Astrocyte of the cerebellum (primary cell): Measurements from ENCODE around the gene HNRNPA0.

Experiments used
- DNase-seq: peaks from one replicate; pipeline ENCODE4 v3.0.0-alpha.2; 2011; ENCODE audit warnings: low read depth
- H3K4me3 ChIP-seq: 2 replicates; pipeline ENCODE4 v1.5.1; 2011; ENCODE audit warnings: mild to moderate bottlenecking, low read depth, low read length, moderate library complexity
- in situ Hi-C: cut with HindIII; loops from 2 replicates; pipeline ENCODE4 v1.10.0; 2017; ENCODE audit warnings: low sequenced_read_pairs
- TF ChIP-seq, protein P1 (sequence below): IDR thresholded peaks from 2 replicates; pipeline ENCODE4 v1.5.1; 2012; ENCODE audit warnings: low read length, low read depth, moderate library complexity, mild to moderate bottlenecking; ENCODE audit errors: missing control alignments

Gene HNRNPA0

DNA sequence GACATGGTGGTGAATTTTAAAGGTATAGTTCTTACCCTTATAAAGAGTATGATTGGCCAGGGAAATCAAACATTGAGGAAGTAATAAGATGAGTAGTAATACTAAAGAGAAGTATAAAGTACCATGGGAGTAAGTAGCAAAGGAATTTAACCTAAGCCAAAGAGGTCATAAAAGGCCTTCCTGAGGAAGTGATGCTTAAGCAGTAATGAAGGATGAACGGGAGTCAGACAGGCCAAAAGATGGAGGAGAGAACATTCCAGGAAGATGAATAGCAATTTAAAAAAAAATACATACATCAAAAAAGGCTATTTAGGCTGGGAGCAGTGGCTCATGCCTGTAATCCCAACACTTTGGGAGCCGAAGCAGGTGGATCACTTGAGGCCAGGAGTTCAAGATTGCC lies 47.3 kb downstream of the HNRNPA0 start:
- in situ Hi-C loops: no loop called here
- DNase-seq: no peak
- TF ChIP-seq, protein P1, sequence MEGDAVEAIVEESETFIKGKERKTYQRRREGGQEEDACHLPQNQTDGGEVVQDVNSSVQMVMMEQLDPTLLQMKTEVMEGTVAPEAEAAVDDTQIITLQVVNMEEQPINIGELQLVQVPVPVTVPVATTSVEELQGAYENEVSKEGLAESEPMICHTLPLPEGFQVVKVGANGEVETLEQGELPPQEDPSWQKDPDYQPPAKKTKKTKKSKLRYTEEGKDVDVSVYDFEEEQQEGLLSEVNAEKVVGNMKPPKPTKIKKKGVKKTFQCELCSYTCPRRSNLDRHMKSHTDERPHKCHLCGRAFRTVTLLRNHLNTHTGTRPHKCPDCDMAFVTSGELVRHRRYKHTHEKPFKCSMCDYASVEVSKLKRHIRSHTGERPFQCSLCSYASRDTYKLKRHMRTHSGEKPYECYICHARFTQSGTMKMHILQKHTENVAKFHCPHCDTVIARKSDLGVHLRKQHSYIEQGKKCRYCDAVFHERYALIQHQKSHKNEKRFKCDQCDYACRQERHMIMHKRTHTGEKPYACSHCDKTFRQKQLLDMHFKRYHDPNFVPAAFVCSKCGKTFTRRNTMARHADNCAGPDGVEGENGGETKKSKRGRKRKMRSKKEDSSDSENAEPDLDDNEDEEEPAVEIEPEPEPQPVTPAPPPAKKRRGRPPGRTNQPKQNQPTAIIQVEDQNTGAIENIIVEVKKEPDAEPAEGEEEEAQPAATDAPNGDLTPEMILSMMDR: no peak
- H3K4me3 ChIP-seq: no peak overlapping the region

DNA sequence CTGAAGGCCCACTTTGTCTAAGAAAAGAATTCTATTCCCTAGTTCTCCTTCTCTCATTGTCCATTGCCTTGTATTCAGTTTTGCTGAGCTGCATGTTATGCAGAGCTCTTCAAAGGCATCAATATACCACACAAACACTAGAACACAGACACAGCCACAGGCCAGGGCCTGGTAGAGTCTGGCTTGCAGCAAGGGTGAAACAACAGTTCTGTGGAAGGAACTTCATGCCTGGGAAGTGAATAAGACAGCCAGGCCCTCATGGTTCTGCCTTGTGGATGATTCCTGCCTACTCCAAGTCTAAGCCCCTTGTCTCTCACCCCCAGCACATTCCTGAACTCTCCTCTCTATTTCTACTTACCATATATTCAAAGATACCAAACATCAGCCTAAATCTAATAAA lies 49.1 kb downstream of the HNRNPA0 start:
- in situ Hi-C loops: no loop called here
- TF ChIP-seq, protein P1: no peak
- DNase-seq: no peak
- H3K4me3 ChIP-seq: no peak overlapping the region

DNA sequence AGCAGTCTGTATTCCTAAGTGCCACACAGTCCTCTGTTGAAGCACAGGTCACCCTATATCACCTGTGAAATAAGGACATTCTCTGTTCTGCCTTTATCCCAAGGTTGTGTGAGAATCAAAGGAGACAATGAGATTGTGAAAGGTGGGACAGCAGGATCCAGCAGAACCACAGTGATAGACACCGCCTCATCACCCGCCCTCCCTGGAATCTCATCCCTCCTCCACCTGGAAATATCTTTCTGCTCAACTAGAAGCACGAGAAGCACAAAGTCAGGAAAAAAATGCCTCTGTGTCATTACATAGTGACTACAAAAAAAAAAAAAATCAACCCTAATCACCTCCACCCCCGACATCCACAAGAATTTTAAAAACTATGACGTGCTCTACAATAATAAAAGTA lies 50.6 kb downstream of the HNRNPA0 start:
- in situ Hi-C loops: no loop called here
- DNase-seq: no peak
- TF ChIP-seq, protein P1: no peak
- H3K4me3 ChIP-seq: no peak overlapping the region

DNA sequence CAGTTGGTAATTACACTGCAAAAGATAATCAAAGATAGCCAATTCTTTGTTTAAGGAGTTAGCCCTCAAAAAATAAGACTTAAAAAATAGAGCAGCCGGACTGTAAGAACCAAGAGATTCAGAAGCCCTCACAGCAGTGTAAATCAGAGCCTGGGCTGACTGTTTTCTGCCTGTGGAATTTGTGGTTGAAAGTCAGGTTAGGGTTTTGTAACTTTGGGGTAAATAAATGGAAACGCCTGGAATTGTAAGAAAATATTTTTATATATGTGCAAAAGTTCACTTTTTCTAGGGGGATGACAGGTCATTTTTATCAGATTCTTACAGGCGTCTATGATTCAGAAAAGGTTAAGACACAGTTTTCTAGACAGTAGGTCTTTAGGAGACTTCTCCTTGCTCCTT lies 53.9 kb downstream of the HNRNPA0 start:
- TF ChIP-seq, protein P1: no peak
- in situ Hi-C loops: no loop called here
- no peak overlapping the region for H3K4me3 ChIP-seq
- no peak for DNase-seq

DNA sequence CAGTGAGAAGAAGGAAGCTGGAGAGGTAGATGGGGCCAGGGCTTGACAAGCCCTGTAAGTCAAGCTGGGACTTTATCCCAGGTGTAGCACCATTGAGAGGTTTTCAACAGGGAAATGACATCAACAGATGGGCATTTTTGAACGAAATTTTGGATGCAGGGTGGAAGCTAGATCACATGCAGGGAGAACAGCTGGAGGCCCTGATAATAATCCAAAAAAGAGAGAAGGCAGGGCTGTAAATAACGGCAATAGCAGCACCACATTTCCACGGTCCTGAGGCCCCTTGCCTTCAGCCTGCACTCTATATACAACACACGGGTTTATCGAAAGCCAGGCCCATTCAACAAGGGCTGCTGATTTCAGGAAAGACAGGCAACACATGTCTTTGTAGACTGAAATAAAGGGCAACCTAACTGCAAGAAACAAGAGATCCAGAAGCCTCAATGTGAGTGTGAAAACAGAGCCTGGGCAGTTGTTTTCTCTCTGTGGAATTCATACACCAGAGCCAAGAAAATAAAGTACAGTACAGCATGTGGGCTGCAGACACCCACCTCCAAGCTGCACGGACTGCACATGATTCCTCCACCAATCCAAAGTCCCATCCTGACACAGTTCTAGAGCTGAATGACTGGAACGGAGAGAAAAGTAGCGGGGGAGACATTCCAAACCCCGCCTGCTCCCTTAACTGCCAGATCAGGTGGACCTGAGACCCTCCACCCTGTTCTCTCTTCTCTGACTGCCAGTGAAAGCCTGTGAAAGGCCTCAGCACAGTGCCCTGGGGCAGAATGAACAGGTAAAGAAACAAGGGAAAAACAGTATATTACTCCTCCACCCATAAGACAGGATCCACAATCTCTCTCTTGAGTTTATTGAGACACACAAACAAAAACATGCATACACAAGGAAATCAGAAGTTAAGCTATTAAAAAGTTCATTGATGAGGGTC lies 54.6 kb downstream of the HNRNPA0 start:
- in situ Hi-C loops: no loop called here
- TF ChIP-seq, protein P1: no peak
- DNase-seq: no peak
- H3K4me3 ChIP-seq: no peak overlapping the region

DNA sequence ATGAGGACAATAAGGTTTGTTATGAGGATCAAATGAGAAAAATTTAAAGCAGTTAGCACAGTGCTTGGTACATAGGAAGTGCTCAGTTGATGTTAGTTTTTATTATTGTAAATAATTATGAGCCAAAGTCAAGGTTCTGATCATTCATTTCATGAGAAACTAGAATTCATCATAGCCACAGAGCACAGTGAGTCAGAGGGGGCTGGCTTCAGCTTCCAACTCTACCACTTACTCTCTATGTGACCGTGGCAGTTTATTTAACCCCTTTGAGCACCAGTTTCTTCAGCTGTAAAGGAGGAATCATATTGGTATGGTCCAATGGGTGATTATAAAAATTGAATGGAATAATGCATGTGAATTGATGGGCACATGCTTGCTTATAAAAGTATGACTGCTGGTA lies 57.7 kb downstream of the HNRNPA0 start:
- TF ChIP-seq, protein P1: no peak
- no peak for DNase-seq
- in situ Hi-C loops: no loop called here
- H3K4me3 ChIP-seq: no peak overlapping the region
